Measurements from ENCODE around the gene ADCK1. TPM values are rescaled to one million over a fixed set of nuclear protein-coding genes. Genes with fewer than 3 reads are reported as not detected.

The ADCK1 gene
- total RNA-seq, 1 experiment from 2014 or later = 19.0 TPM

DNA sequence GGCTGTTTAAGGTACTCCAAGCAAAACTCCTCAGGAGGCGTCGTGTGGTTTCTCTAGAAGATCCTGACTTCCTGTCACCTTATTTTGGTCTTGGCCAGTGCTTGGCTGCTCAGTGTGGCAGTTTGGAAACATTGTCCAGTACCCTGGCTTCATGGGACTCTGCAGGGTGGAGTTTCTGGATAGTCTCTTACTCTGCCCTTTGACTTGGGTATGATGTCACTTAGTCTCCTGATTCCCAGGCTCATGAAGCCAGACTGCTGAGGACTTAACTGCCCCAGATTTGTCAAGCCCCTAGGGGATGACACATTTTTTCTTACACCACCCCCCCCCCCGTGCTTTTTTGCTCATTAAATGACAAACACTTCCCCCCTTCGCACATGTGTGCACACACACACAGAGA, 82.7 kb downstream of the ADCK1 start:
- Histone ChIP-seq H3K79me2 (ENCODE audit: low read depth) (no peaks in the 10 kb centered on the region), H4K20me1 (ENCODE audit: insufficient read depth) (no peaks in the 10 kb centered on the region), H3F3A (ENCODE audit: insufficient read depth, low read depth) (no peaks in the 10 kb centered on the region), H3K9me3 (ENCODE audit: insufficient read depth, low read depth) (no peaks in the 10 kb centered on the region), H2AFZ (no peak overlapping the region), H3K9me2 (ENCODE audit: insufficient read depth) (no peaks in the 10 kb centered on the region), H3K4me1 (replicated peaks; ENCODE audit: insufficient read depth) (no peaks in the 10 kb centered on the region), H3K4me2 (no peak overlapping the region), H3K27ac (no peak overlapping the region), H3K36me3 (ENCODE audit: low read depth) (no peaks in the 10 kb centered on the region), H3K4me3 (no peak overlapping the region), H3K27me3 (ENCODE audit: insufficient read depth, low read depth) (no peaks in the 10 kb centered on the region)
- TF ChIP-seq, protein P1, sequence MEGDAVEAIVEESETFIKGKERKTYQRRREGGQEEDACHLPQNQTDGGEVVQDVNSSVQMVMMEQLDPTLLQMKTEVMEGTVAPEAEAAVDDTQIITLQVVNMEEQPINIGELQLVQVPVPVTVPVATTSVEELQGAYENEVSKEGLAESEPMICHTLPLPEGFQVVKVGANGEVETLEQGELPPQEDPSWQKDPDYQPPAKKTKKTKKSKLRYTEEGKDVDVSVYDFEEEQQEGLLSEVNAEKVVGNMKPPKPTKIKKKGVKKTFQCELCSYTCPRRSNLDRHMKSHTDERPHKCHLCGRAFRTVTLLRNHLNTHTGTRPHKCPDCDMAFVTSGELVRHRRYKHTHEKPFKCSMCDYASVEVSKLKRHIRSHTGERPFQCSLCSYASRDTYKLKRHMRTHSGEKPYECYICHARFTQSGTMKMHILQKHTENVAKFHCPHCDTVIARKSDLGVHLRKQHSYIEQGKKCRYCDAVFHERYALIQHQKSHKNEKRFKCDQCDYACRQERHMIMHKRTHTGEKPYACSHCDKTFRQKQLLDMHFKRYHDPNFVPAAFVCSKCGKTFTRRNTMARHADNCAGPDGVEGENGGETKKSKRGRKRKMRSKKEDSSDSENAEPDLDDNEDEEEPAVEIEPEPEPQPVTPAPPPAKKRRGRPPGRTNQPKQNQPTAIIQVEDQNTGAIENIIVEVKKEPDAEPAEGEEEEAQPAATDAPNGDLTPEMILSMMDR (conservative IDR thresholded peaks at IDR 0.05) = no peak
- TF ChIP-seq EZH2 (IDR thresholded peaks at IDR 0.05; ENCODE audit: low read depth) = no peak
- DNase-seq = no peak
- POLR2A ChIA-PET (ENCODE audit: unreplicated experiment) = no interaction called here
- CTCF ChIA-PET = no interaction called here
- intact Hi-C loops (cut with micrococcal nuclease; ENCODE audit: unreplicated experiment) = no loop called here
- no TSS peak for BruUV-seq (replicated peaks)

DNA sequence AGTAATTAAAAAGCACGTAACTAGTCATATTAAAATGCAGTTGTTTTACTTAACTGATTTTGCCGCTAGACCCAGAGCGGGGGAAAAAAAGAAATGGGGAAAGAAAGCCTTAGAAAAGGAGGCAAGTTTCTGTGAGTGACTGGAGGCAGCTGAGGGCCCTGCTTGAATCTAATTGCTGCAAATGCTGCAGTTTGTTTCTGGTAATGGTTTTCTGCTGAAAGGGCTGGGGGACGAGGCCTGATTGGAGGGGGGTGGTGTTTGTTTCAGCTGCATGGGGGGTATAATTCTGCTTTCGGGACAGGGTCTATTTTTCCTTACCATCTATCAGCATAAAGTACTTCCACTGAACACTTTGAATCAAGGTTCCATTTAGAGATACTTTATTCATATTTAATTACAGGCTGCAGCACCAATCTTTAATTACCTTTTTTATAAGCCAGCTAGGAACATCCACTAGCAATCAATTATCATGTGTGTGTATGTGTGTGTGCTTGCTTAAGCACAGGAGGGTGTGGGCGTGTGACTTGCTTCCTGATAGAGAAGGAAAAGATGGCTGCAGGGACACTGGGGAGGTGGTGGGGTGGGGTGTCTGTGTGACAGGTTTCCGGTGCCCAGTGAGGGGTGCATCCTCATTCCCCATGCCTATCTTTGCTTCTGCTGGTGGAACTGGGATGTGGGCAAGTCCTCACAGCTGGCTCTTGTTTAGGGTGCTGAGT, 83.4 kb downstream of the ADCK1 start:
- no peak for DNase-seq
- Histone ChIP-seq H3K4me1 (replicated peaks; ENCODE audit: insufficient read depth) (no peaks in the 10 kb centered on the region), H3K9me2 (ENCODE audit: insufficient read depth) (no peaks in the 10 kb centered on the region), H2AFZ (no peak overlapping the region), H3K9me3 (ENCODE audit: insufficient read depth, low read depth) (no peaks in the 10 kb centered on the region), H4K20me1 (ENCODE audit: insufficient read depth) (no peaks in the 10 kb centered on the region), H3K79me2 (ENCODE audit: low read depth) (no peaks in the 10 kb centered on the region), H3K36me3 (ENCODE audit: low read depth) (no peaks in the 10 kb centered on the region), H3K4me3 (no peak overlapping the region), H3K27ac (no peak overlapping the region), H3K27me3 (ENCODE audit: insufficient read depth, low read depth) (no peaks in the 10 kb centered on the region), H3F3A (ENCODE audit: insufficient read depth, low read depth) (no peaks in the 10 kb centered on the region), H3K4me2 (no peak overlapping the region)
- no peak for TF ChIP-seq EZH2 (IDR thresholded peaks at IDR 0.05; ENCODE audit: low read depth)
- TF ChIP-seq, protein P1 (conservative IDR thresholded peaks at IDR 0.05) = no peak
- intact Hi-C loops (cut with micrococcal nuclease; ENCODE audit: unreplicated experiment) = no loop called here
- POLR2A ChIA-PET (ENCODE audit: unreplicated experiment) = no interaction called here
- CTCF ChIA-PET = no interaction called here
- no TSS peak for BruUV-seq (replicated peaks)

DNA sequence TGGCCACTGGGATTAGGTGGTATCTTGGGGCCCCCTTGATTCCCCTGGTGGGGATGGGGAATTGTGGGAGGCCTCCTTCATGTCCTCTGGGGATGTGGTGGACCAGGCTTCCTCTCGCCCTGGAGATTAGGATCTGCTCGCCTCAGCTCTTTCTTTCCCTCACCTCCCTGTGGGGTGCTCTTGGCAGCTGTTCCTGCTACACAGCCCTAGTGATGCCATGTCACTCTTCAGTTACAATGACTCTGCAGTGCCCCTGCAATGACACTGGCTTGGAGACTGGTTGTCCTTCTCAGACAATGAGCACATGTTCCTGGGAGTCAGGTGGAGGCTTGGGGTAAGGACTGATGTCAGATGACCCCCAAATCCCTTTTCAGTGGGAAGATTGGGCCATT, 83.9 kb downstream of the ADCK1 start:
- H3F3A ChIP-seq (ENCODE audit: insufficient read depth, low read depth) = no peaks in the 10 kb centered on the region
- DNase-seq = no peak
- H3K79me2 ChIP-seq (ENCODE audit: low read depth) = no peaks in the 10 kb centered on the region
- TF ChIP-seq, protein P1 (conservative IDR thresholded peaks at IDR 0.05) = no peak
- no peak for TF ChIP-seq EZH2 (IDR thresholded peaks at IDR 0.05; ENCODE audit: low read depth)
- H3K36me3 ChIP-seq (ENCODE audit: low read depth) = no peaks in the 10 kb centered on the region
- H3K9me3 ChIP-seq (ENCODE audit: insufficient read depth, low read depth) = no peaks in the 10 kb centered on the region
- BruUV-seq (replicated peaks) = no TSS peak
- no peaks in the 10 kb centered on the region for H3K4me1 ChIP-seq (replicated peaks; ENCODE audit: insufficient read depth)
- no peak overlapping the region for H3K4me3 ChIP-seq
- H3K4me2 ChIP-seq = no peak overlapping the region
- intact Hi-C loops (cut with micrococcal nuclease; ENCODE audit: unreplicated experiment) = no loop called here
- H3K9me2 ChIP-seq (ENCODE audit: insufficient read depth) = no peaks in the 10 kb centered on the region
- no peak overlapping the region for H3K27ac ChIP-seq
- no peaks in the 10 kb centered on the region for H3K27me3 ChIP-seq (ENCODE audit: insufficient read depth, low read depth)
- ChIA-PET CTCF (no interaction called here), POLR2A (ENCODE audit: unreplicated experiment) (no interaction called here)
- no peak overlapping the region for H2AFZ ChIP-seq
- no peaks in the 10 kb centered on the region for H4K20me1 ChIP-seq (ENCODE audit: insufficient read depth)

All from PC-9 (cell line).